Fibroblast of pulmonary artery (primary cell): Measurements from ENCODE around the gene ZSCAN16.
A peak's percentile ranks its signal among the peaks of the same experiment; 100 is the strongest.

Experiments
- DNase-seq: peaks from one replicate; pipeline ENCODE4 v3.0.0-alpha.2; 2010; ENCODE audit warnings: low read depth
- H3K4me3 ChIP-seq: replicated peaks from 2 replicates; pipeline ENCODE4 v1.5.1; 2011; ENCODE audit warnings: low read depth, mild to moderate bottlenecking, control low read depth, low read length, moderate library complexity
- CTCF ChIP-seq: IDR thresholded peaks from 2 replicates; pipeline ENCODE4 v1.5.1; 2011; ENCODE audit warnings: mild to moderate bottlenecking, control low read depth, low read length, inconsistent platforms; ENCODE audit errors: missing control alignments

Gene ZSCAN16

GRCh38 chr6:28140616-28141015 is 16.2 kb downstream of the ZSCAN16 start:
- no peak for TF ChIP-seq CTCF
- H3K4me3 ChIP-seq: no peak overlapping the region
- DNase-seq: no peak

- H3K4me3 ChIP-seq: peak within 1 kb of the TSS; percentile 88
- no peak for TF ChIP-seq CTCF
Measured at GRCh38 chr6:28141500-28142329, 17.3 kb downstream of the ZSCAN16 start, which contains the start of gene ZKSCAN8. Gene ZKSCAN8 (plus strand): TSS chr6:28141883. CDS start chr6:28148408, 6,525 bp downstream.

GRCh38 chr6:28142446-28142845 is 18.0 kb downstream of the ZSCAN16 start:
- peak overlapping the region; percentile 88 for H3K4me3 ChIP-seq
- TF ChIP-seq CTCF: no peak
- DNase-seq: no peak

More at GRCh38 chr6:28141500-28142329, 17.3 kb downstream of the ZSCAN16 start, which contains the start of gene ZKSCAN8:
- peak; percentile 89 for DNase-seq

GRCh38 chr6:28145231-28145630 is 20.8 kb downstream of the ZSCAN16 start:
- no peak overlapping the region for H3K4me3 ChIP-seq
- no peak for DNase-seq
- TF ChIP-seq CTCF: no peak

- TF ChIP-seq CTCF: no peak
- no peak for DNase-seq
Measured at GRCh38 chr6:28152531-28152930, 28.1 kb downstream of the ZSCAN16 start.

GRCh38 chr6:28153546-28153945 is 29.1 kb downstream of the ZSCAN16 start:
- no peak for TF ChIP-seq CTCF
- DNase-seq: no peak
- no peak overlapping the region for H3K4me3 ChIP-seq

More at GRCh38 chr6:28152531-28152930, 28.1 kb downstream of the ZSCAN16 start:
- no peak overlapping the region for H3K4me3 ChIP-seq
